GM12801 (cell line): ENCODE measurements around the gene LPAR4.

ENCODE experiments used
- CTCF ChIP-seq: IDR thresholded peaks from one replicate; pipeline ENCODE4 v1.5.1; 2011; ENCODE audit warnings: control low read depth; ENCODE audit not compliant: insufficient read length; ENCODE audit errors: extremely low read depth

LPAR4 gene

GRCh38 chrX:78769946-78770345, 22.4 kb downstream of the LPAR4 start:
- no peak for TF ChIP-seq CTCF

- TF ChIP-seq CTCF, result no peak
Measured at GRCh38 chrX:78796916-78797315, 49.4 kb downstream of the LPAR4 start.

GRCh38 chrX:78800114-78800513, 52.6 kb downstream of the LPAR4 start:
- no peak for TF ChIP-seq CTCF

GRCh38 chrX:78800694-78801093, 53.2 kb downstream of the LPAR4 start:
- TF ChIP-seq CTCF, result no peak

- no peak for TF ChIP-seq CTCF
Measured at GRCh38 chrX:78801522-78801921, 54.0 kb downstream of the LPAR4 start.
